ENCODE results near the gene ADARB2.

ADARB2 gene

GRCh38 chr10:1291178-1292090 lies 445.9 kb downstream of the ADARB2 start:
- Mint-ChIP-seq H3K4me3 (no peak overlapping the region), H3K36me3 (ENCODE audit: low read depth) (no peaks in the 10 kb centered on the region), H3K27me3 (peaks cover 4% of the 10 kb centered on the region), H3K27ac (no peak overlapping the region), H3K4me1 (ENCODE audit: low read depth) (peaks cover 13% of the 10 kb centered on the region), H3K9me3 (no peaks in the 10 kb centered on the region)
- intact Hi-C loops (cut with micrococcal nuclease) = no loop called here

- H3K27ac Mint-ChIP-seq = no peak overlapping the region
- H3K4me1 Mint-ChIP-seq (ENCODE audit: low read depth) = peaks cover 13% of the 10 kb centered on the region
- intact Hi-C loops (cut with micrococcal nuclease) = no loop called here
- H3K27me3 Mint-ChIP-seq = peaks cover 4% of the 10 kb centered on the region
- H3K4me3 Mint-ChIP-seq = no peak overlapping the region
- no peaks in the 10 kb centered on the region for H3K36me3 Mint-ChIP-seq (ENCODE audit: low read depth)
- H3K9me3 Mint-ChIP-seq = no peaks in the 10 kb centered on the region
Measured at GRCh38 chr10:1290071-1290471, 447.3 kb downstream of the ADARB2 start.

- H3K9me3 Mint-ChIP-seq = no peaks in the 10 kb centered on the region
- H3K4me1 Mint-ChIP-seq (ENCODE audit: low read depth) = peaks cover 13% of the 10 kb centered on the region
- H3K36me3 Mint-ChIP-seq (ENCODE audit: low read depth) = no peaks in the 10 kb centered on the region
- H3K27ac Mint-ChIP-seq = no peak overlapping the region
- no peak overlapping the region for H3K4me3 Mint-ChIP-seq
- intact Hi-C loops (cut with micrococcal nuclease) = no loop called here
- peaks cover 4% of the 10 kb centered on the region for H3K27me3 Mint-ChIP-seq
Measured at GRCh38 chr10:1289591-1289990, 447.7 kb downstream of the ADARB2 start.

- H3K36me3 Mint-ChIP-seq (ENCODE audit: low read depth) = no peaks in the 10 kb centered on the region
- H3K4me1 Mint-ChIP-seq (ENCODE audit: low read depth) = peaks cover 13% of the 10 kb centered on the region
- H3K9me3 Mint-ChIP-seq = no peaks in the 10 kb centered on the region
- H3K27ac Mint-ChIP-seq = no peak overlapping the region
- peaks cover 4% of the 10 kb centered on the region for H3K27me3 Mint-ChIP-seq
- H3K4me3 Mint-ChIP-seq = no peak overlapping the region
- intact Hi-C loops (cut with micrococcal nuclease) = no loop called here
Measured at GRCh38 chr10:1287971-1288401, 449.3 kb downstream of the ADARB2 start.

GRCh38 chr10:1287487-1287886 lies 449.8 kb downstream of the ADARB2 start:
- Mint-ChIP-seq H3K4me1 (ENCODE audit: low read depth) (peaks cover 13% of the 10 kb centered on the region), H3K27me3 (peaks cover 2% of the 10 kb centered on the region), H3K9me3 (no peaks in the 10 kb centered on the region), H3K36me3 (ENCODE audit: low read depth) (no peaks in the 10 kb centered on the region), H3K4me3 (no peak overlapping the region), H3K27ac (no peak overlapping the region)
- intact Hi-C loops (cut with micrococcal nuclease) = no loop called here

GRCh38 chr10:1284076-1284475 lies 453.2 kb downstream of the ADARB2 start:
- intact Hi-C loops (cut with micrococcal nuclease) = no loop called here
- Mint-ChIP-seq H3K4me3 (no peak overlapping the region), H3K27me3 (no peaks in the 10 kb centered on the region), H3K27ac (no peak overlapping the region), H3K36me3 (ENCODE audit: low read depth) (no peaks in the 10 kb centered on the region), H3K4me1 (ENCODE audit: low read depth) (peaks cover 13% of the 10 kb centered on the region), H3K9me3 (no peaks in the 10 kb centered on the region)

- H3K27ac Mint-ChIP-seq = no peak overlapping the region
- H3K36me3 Mint-ChIP-seq (ENCODE audit: low read depth) = no peaks in the 10 kb centered on the region
- intact Hi-C loops (cut with micrococcal nuclease) = no loop called here
- H3K27me3 Mint-ChIP-seq = peaks cover 2% of the 10 kb centered on the region
- no peaks in the 10 kb centered on the region for H3K4me1 Mint-ChIP-seq (ENCODE audit: low read depth)
- no peak overlapping the region for H3K4me3 Mint-ChIP-seq
- H3K9me3 Mint-ChIP-seq = no peaks in the 10 kb centered on the region
Measured at GRCh38 chr10:1281405-1281782, 455.9 kb downstream of the ADARB2 start.

GRCh38 chr10:1280466-1281404 lies 456.6 kb downstream of the ADARB2 start:
- Mint-ChIP-seq H3K36me3 (ENCODE audit: low read depth) (no peaks in the 10 kb centered on the region), H3K4me3 (no peak overlapping the region), H3K4me1 (ENCODE audit: low read depth) (no peaks in the 10 kb centered on the region), H3K9me3 (no peaks in the 10 kb centered on the region), H3K27ac (no peak overlapping the region), H3K27me3 (peaks cover 2% of the 10 kb centered on the region)
- intact Hi-C loops (cut with micrococcal nuclease) = no loop called here

- Mint-ChIP-seq H3K36me3 (ENCODE audit: low read depth) (no peaks in the 10 kb centered on the region), H3K27me3 (peaks cover 2% of the 10 kb centered on the region)
- intact Hi-C loops (cut with micrococcal nuclease) = no loop called here
Measured at GRCh38 chr10:1278306-1278705, 459.0 kb downstream of the ADARB2 start.

GRCh38 chr10:1274701-1275544 lies 462.4 kb downstream of the ADARB2 start:
- Mint-ChIP-seq H3K4me3 (no peak overlapping the region), H3K4me1 (ENCODE audit: low read depth) (no peaks in the 10 kb centered on the region), H3K9me3 (no peaks in the 10 kb centered on the region), H3K36me3 (ENCODE audit: low read depth) (no peaks in the 10 kb centered on the region), H3K27me3 (peaks cover 2% of the 10 kb centered on the region), H3K27ac (no peak overlapping the region)
- intact Hi-C loops (cut with micrococcal nuclease) = no loop called here

More at GRCh38 chr10:1278306-1278705, 459.0 kb downstream of the ADARB2 start:
- H3K4me1 Mint-ChIP-seq (ENCODE audit: low read depth) = no peaks in the 10 kb centered on the region
- no peaks in the 10 kb centered on the region for H3K9me3 Mint-ChIP-seq
- H3K27ac Mint-ChIP-seq = no peak overlapping the region
- H3K4me3 Mint-ChIP-seq = no peak overlapping the region

GRCh38 chr10:1274111-1274661 lies 463.1 kb downstream of the ADARB2 start:
- Mint-ChIP-seq H3K9me3 (no peaks in the 10 kb centered on the region), H3K27me3 (peaks cover 2% of the 10 kb centered on the region), H3K36me3 (ENCODE audit: low read depth) (no peaks in the 10 kb centered on the region), H3K4me3 (no peak overlapping the region), H3K4me1 (ENCODE audit: low read depth) (no peaks in the 10 kb centered on the region), H3K27ac (no peak overlapping the region)
- intact Hi-C loops (cut with micrococcal nuclease) = no loop called here

- no peak overlapping the region for H3K4me3 Mint-ChIP-seq
- intact Hi-C loops (cut with micrococcal nuclease) = no loop called here
- no peaks in the 10 kb centered on the region for H3K36me3 Mint-ChIP-seq (ENCODE audit: low read depth)
- H3K9me3 Mint-ChIP-seq = no peaks in the 10 kb centered on the region
- no peak overlapping the region for H3K27ac Mint-ChIP-seq
- peaks cover 4% of the 10 kb centered on the region for H3K4me1 Mint-ChIP-seq (ENCODE audit: low read depth)
- peaks cover 2% of the 10 kb centered on the region for H3K27me3 Mint-ChIP-seq
Measured at GRCh38 chr10:1273372-1274105, 463.8 kb downstream of the ADARB2 start.

- peaks cover under 1% of the 10 kb centered on the region for H3K27me3 Mint-ChIP-seq
- H3K9me3 Mint-ChIP-seq = no peaks in the 10 kb centered on the region
- H3K4me1 Mint-ChIP-seq (ENCODE audit: low read depth) = peaks cover 4% of the 10 kb centered on the region
- H3K4me3 Mint-ChIP-seq = no peak overlapping the region
- H3K36me3 Mint-ChIP-seq (ENCODE audit: low read depth) = no peaks in the 10 kb centered on the region
- no peak overlapping the region for H3K27ac Mint-ChIP-seq
- intact Hi-C loops (cut with micrococcal nuclease) = no loop called here
Measured at GRCh38 chr10:1272777-1273161, 464.6 kb downstream of the ADARB2 start.

Measured in dendritic cell treated with granulocyte-macrophage colony-stimulating factor and Interleukin-4, amounts not matched to agents 40 ng/mL and 50 ng/mL, for 4 days (primary cell).